ENCODE data around the gene MCRS1.

DNA sequence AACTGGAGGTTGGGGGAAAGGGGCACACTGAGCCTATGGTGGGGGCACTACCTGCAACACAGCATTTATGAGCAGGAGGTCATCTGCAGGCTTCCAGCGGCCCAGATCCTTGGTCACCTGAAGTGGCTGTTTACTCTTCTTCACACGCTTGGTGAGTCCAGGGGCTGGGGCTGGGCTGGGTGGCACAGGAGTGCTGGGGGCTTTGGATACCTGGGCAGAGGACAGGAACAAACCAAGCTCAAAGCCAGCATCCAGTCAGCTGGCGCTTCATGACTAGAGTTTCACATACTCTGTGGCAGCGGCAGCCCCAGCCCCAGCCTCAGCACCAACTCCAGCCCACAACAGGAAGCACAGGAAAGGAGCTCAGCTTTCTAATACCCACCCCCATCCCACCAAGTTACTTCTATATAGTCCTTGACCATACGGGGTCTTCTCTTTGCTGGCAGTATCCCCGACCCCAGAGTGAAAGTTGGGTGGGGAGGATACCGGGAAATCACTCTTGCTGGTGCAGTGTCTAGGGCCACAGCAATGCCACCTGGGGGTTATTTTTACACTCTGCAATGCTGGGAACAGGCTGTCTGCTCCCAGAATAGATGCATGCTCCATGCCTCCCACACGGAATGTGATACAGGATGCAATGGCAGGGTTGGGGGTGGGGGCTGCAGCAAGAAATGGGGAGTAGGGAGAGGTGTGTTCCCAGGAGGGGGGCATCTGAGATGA, 3.1 kb downstream of the MCRS1 start:
- TF ChIP-seq, protein P1, sequence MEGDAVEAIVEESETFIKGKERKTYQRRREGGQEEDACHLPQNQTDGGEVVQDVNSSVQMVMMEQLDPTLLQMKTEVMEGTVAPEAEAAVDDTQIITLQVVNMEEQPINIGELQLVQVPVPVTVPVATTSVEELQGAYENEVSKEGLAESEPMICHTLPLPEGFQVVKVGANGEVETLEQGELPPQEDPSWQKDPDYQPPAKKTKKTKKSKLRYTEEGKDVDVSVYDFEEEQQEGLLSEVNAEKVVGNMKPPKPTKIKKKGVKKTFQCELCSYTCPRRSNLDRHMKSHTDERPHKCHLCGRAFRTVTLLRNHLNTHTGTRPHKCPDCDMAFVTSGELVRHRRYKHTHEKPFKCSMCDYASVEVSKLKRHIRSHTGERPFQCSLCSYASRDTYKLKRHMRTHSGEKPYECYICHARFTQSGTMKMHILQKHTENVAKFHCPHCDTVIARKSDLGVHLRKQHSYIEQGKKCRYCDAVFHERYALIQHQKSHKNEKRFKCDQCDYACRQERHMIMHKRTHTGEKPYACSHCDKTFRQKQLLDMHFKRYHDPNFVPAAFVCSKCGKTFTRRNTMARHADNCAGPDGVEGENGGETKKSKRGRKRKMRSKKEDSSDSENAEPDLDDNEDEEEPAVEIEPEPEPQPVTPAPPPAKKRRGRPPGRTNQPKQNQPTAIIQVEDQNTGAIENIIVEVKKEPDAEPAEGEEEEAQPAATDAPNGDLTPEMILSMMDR (IDR thresholded peaks at IDR 0.05) = no peak
- no peak for TF ChIP-seq POLR2A (IDR thresholded peaks at IDR 0.05)
- TF ChIP-seq POLR2AphosphoS5 (IDR thresholded peaks at IDR 0.05) = no peak
- no peak for TF ChIP-seq EP300 (IDR thresholded peaks at IDR 0.05)

All from gastroesophageal sphincter (tissue), 3 donors.